K562 (cell line): Measurements from ENCODE around the gene SLC10A3. TPM values are rescaled to one million over a fixed set of nuclear protein-coding genes. Genes with fewer than 3 reads are reported as not detected.

Source experiments
- ATAC-seq: fragments of 200-7000 bp; cut with Tn5 transposase; 3 replicates; pipeline ENCODE4 v1.9.1; 2020; ENCODE audit warnings: moderate library complexity
- BruUV-seq: library from RNA; stranded (reverse); fragments of 400-500 nt; replicated peaks from 2 replicates; lab custom pipeline; 2021; lab: Mats Ljungman, UMichigan
- CTCF ChIA-PET: fragments of 300-600 bp; formaldehyde crosslinking; extraction: SDS; loops from one replicate; lab custom pipeline; 2021; ENCODE audit warnings: low intra/inter-chr PET ratio; lab: Yijun Ruan, JAX
- POLR2A ChIA-PET: fragments of 300-600, 350-650 bp; sonication (Branson Sonifier 250); formaldehyde crosslinking; extraction: SDS; loops from one replicate; lab custom pipeline; 2021; ENCODE audit warnings: antibody characterized with exemption, inconsistent platforms; lab: Yijun Ruan, JAX
- DNase-seq, 4 experiments: peaks; one replicate each; pipeline versions ENCODE4 v3.0.0 to v3.0.0-alpha.2; 2011 to 2018; ENCODE audit warnings: low spot score in 3 of 4, mixed read lengths in 3 of 4; ENCODE audit errors: extremely low read depth in 1 of 4
- FAIRE-seq: peaks from 2 replicates; lab custom pipeline; 2011; peaks lifted over from hg19 to GRCh38; lab: Jason Lieb, UNC
- H2AFZ ChIP-seq: 2 replicates; pipeline ENCODE4 v1.6.0; 2011; ENCODE audit warnings: low read depth, low read length, control low read depth, inconsistent platforms
- H3K27ac ChIP-seq: fragments of 200-600 bp; 3 replicates; pipeline ENCODE4 v1.8.0; 2011; ENCODE audit warnings: low read depth, mild to moderate bottlenecking, control low read depth, inconsistent platforms, low read length, moderate library complexity, mixed read lengths; ENCODE audit errors: extremely low read depth
- H3K27me3 ChIP-seq, 2 experiments: fragments of 300-600 bp in 1 of 2; 2 replicates in 1 of 2; 3 replicates in 1 of 2; pipeline versions ENCODE4 v1.6.0 to v1.8.0; 2011; ENCODE audit warnings: inconsistent platforms in 2 of 2, low read length in 2 of 2, mild to moderate bottlenecking in 1 of 2, mixed read lengths in 1 of 2, moderate library complexity in 1 of 2; ENCODE audit not compliant: control insufficient read depth in 2 of 2, insufficient read depth in 2 of 2
- H3K36me3 ChIP-seq: fragments of 300-600 bp; 3 replicates; pipeline ENCODE4 v1.8.0; 2011; ENCODE audit warnings: mild to moderate bottlenecking, low read length, inconsistent platforms; ENCODE audit not compliant: control insufficient read depth, insufficient read depth
- H3K4me1 ChIP-seq, 2 experiments: fragments of 200-600 bp in 1 of 2; replicated peaks in 1 of 2; 2 replicates in 1 of 2; 3 replicates in 1 of 2; pipeline versions ENCODE4 v1.5.1 to v1.8.0; 2011; ENCODE audit warnings: inconsistent platforms in 2 of 2, low read length in 2 of 2, mild to moderate bottlenecking in 1 of 2, mixed read lengths in 1 of 2, moderate library complexity in 1 of 2; ENCODE audit not compliant: control insufficient read depth in 2 of 2, insufficient read depth in 2 of 2
- H3K4me2 ChIP-seq: 2 replicates; pipeline ENCODE4 v1.6.1; 2011; ENCODE audit warnings: low read length, control low read depth, inconsistent platforms, mixed read lengths; ENCODE audit not compliant: insufficient read depth
- H3K4me3 ChIP-seq: fragments of 200-600 bp; sonication (generic), shearing (Covaris generic); 2 replicates; pipeline ENCODE4 v1.5.1; 2016; ENCODE audit warnings: control low read depth, inconsistent platforms
- H3K79me2 ChIP-seq: fragments of 200-600 bp; 3 replicates; pipeline ENCODE4 v1.8.0; 2011; ENCODE audit warnings: low read length, inconsistent platforms; ENCODE audit not compliant: control insufficient read depth, insufficient read depth
- H3K9ac ChIP-seq, 2 experiments: 2 replicates each; pipeline versions ENCODE4 v1.6.0 to v1.6.1; 2011; ENCODE audit warnings: low read depth in 2 of 2, low read length in 2 of 2, control low read depth in 1 of 2, inconsistent platforms in 1 of 2, mild to moderate bottlenecking in 1 of 2, mixed read lengths in 1 of 2; ENCODE audit not compliant: insufficient read depth in 1 of 2
- H3K9me1 ChIP-seq: one replicate; pipeline ENCODE4 v1.6.0; 2011; ENCODE audit warnings: inconsistent platforms, mild to moderate bottlenecking, low read length, moderate library complexity; ENCODE audit not compliant: control insufficient read depth, insufficient read depth
- H3K9me3 ChIP-seq: replicated peaks from 2 replicates; pipeline ENCODE4 v1.5.1; 2011; ENCODE audit warnings: low read depth, low read length, inconsistent platforms; ENCODE audit not compliant: control insufficient read depth, insufficient read depth
- H4K20me1 ChIP-seq: replicated peaks from 2 replicates; pipeline ENCODE4 v1.6.1; 2011; ENCODE audit warnings: low read length, inconsistent platforms, mixed read lengths; ENCODE audit not compliant: control insufficient read depth, insufficient read depth
- CREM ChIP-seq: IDR thresholded peaks from 2 replicates; pipeline ENCODE4 v1.6.1; 2014; ENCODE audit warnings: antibody characterized with exemption, low read depth
- PHF8 ChIP-seq: fragments of 200-600 bp; sonication (generic); IDR thresholded peaks from 2 replicates; pipeline ENCODE4 v1.6.1; 2012; ENCODE audit warnings: mixed run types, mild to moderate bottlenecking, inconsistent platforms, low read length, moderate library complexity, borderline replicate concordance
- TAF9B ChIP-seq: fragments of 450-650 bp; IDR thresholded peaks from 2 replicates; pipeline ENCODE4 v1.6.1; 2018; ENCODE audit warnings: mild to moderate bottlenecking; ENCODE audit not compliant: partially characterized antibody
- TCF3 ChIP-seq: sonication (generic); formaldehyde crosslinking; IDR thresholded peaks from 2 replicates; pipeline ENCODE4 v1.4.0; 2020; ENCODE audit warnings: mild to moderate bottlenecking, missing genetic modification reagents
- TGIF2 ChIP-seq: sonication (generic); formaldehyde crosslinking; IDR thresholded peaks from 2 replicates; pipeline ENCODE4 v1.8.1; 2022; ENCODE audit warnings: mild to moderate bottlenecking, missing genetic modification reagents, moderate library complexity
- U2AF1 ChIP-seq: fragments of 200-400 bp; formaldehyde crosslinking; optimal IDR thresholded peaks from 2 replicates; pipeline ENCODE3; 2017; ENCODE audit warnings: mild to moderate bottlenecking, low read depth, low read length, moderate library complexity
- ZNF395 ChIP-seq: fragments of 200-800 bp; sonication (Bioruptor generic); IDR thresholded peaks from 2 replicates; pipeline ENCODE4 v1.6.1; 2017; ENCODE audit warnings: missing genetic modification characterization, missing compliant biosample characterization
- ZNF589 ChIP-seq: fragments of 200-800 bp; sonication (Bioruptor generic); IDR thresholded peaks from 2 replicates; pipeline ENCODE4 v1.6.1; 2016; ENCODE audit warnings: low read depth, missing genetic modification characterization, missing compliant biosample characterization
- WGBS: fragments of 100-300 bp; shearing (Covaris generic); methylation state at CpG from one replicate; pipeline ENCODE4 v1.1.6; 2016; ENCODE audit warnings: low coverage, mixed read lengths; ENCODE audit not compliant: insufficient coverage; ENCODE audit errors: missing lambda C conversion rate; 5-methylcytosine and 5-hydroxymethylcytosine counted together
- in situ Hi-C: fragments of 300-500 bp; cut with MboI; formaldehyde crosslinking; loops from 4 replicates; pipeline ENCODE4 v1.15.0; 2018; ENCODE audit warnings: inconsistent platforms, mixed read lengths
- intact Hi-C: fragments of 100-400 bp; cut with micrococcal nuclease; formaldehyde crosslinking; loops from 2 replicates; pipeline ENCODE4 v1.14.2; 2022
- polyA plus RNA-seq, 8 experiments: library from polyadenylated mRNA; depleted of rRNA in 4 of 8; stranded (reverse) in 5 of 8; unstranded in 3 of 8; fragments of >200 nt; fragmentation: Nextera tagmentation in 2 of 8; fragmentation: Illumina TruSeq in 1 of 8; extraction: Ambion mirVana in 2 of 8; extraction: Trizol in 1 of 8; gene quantifications; 2 replicates each; pipeline versions ENCODE4 v1.2.1 to v1.2.3, GENCODE V29; 2011 to 2014; ENCODE audit warnings: inconsistent platforms in 1 of 8, missing spikeins in 1 of 8
- total RNA-seq, 7 experiments: library from RNA; depleted of rRNA in 6 of 7; stranded (reverse); fragments of >200 nt in 6 of 7; fragmentation: Illumina TruSeq in 2 of 7; extraction: Trizol in 2 of 7; gene quantifications; 2 replicates each; pipeline versions ENCODE4 v1.2.1 to v1.2.3, GENCODE V29; 2011 to 2021; ENCODE audit warnings: low replicate concordance in 1 of 7

Gene SLC10A3
- total and polyA plus RNA-seq, 9 of the 15 experiments (the other 6 are each of a cell fraction or from before 2014, with no cell fraction given): 5.2 to 30.6 (median 16.7) TPM

DNA sequence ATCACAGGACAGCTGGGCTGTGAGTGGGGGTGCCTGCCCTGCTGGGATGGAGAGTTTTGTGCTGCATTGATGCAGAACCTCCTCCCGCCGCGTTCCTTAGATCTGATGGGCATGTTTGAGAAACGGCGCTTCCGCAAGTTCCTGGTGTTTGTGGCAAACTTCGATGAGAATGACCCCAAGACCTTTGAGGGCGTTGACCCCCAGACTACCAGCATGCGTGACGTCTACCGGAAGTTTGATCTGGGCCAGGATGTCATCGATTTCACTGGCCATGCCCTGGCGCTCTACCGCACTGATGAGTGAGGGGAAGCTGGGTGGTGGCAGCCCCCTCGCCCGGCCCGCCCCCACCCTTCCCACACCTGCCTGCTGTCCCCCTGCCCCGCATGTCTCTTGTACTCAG lies 50.6 kb downstream of the SLC10A3 start:
- FAIRE-seq: no peak
- WGBS: 88% methylated on average over 9 of the region's 18 CpGs
- CTCF ChIA-PET: no interaction called here
- in situ Hi-C loops: no loop called here
- H3K9me1 ChIP-seq: peaks cover 3% of the 10 kb centered on the region
- ATAC-seq: no peak
- H3K27ac ChIP-seq: no peak overlapping the region
- H3K79me2 ChIP-seq: peaks cover 30% of the 10 kb centered on the region
- no TSS peak for BruUV-seq
- TF ChIP-seq U2AF1 (no peak), ZNF395 (CRISPR knock-in tag) (no peak), TCF3 (no peak), ZNF589 (CRISPR knock-in tag) (no peak), PHF8 (no peak), TAF9B (no peak), CREM (no peak), TGIF2 (CRISPR knock-in tag) (no peak)
- H3K9ac ChIP-seq: no peak overlapping the region
- no peaks in the 10 kb centered on the region for H3K27me3 ChIP-seq
- intact Hi-C loops: no loop called here
- H3K4me3 ChIP-seq: no peak overlapping the region
- H2AFZ ChIP-seq: no peak overlapping the region
- H4K20me1 ChIP-seq: peaks cover 5% of the 10 kb centered on the region; the same call in 1 of the 2 replicates
- peaks cover 6 to 48% of the 10 kb centered on the region in 2 experiments; a peak in 4 of 5 replicates for H3K4me1 ChIP-seq
- DNase-seq: no peak
- no peaks in the 10 kb centered on the region for H3K9me3 ChIP-seq
- POLR2A ChIA-PET: no interaction called here
- no peak overlapping the region for H3K4me2 ChIP-seq
- H3K36me3 ChIP-seq: peaks cover 54% of the 10 kb centered on the region; the same call in 2 of the 3 replicates
